ENCODE data around the gene BLCAP.
A peak's percentile ranks its signal among the peaks of the same experiment; 100 is the strongest.
"Not testable (repeated sequence)": the region's sequence is repeated elsewhere in the genome, so short reads cannot be mapped to it uniquely, and the experiment has no call there.

Gene BLCAP

GRCh38 chr20:37556538-37556937 lies 28.9 kb upstream of the BLCAP start:
- DNase-seq, result no peak

GRCh38 chr20:37554721-37555298 lies 27.1 kb upstream of the BLCAP start:
- not testable (repeated sequence) for DNase-seq

DNA sequence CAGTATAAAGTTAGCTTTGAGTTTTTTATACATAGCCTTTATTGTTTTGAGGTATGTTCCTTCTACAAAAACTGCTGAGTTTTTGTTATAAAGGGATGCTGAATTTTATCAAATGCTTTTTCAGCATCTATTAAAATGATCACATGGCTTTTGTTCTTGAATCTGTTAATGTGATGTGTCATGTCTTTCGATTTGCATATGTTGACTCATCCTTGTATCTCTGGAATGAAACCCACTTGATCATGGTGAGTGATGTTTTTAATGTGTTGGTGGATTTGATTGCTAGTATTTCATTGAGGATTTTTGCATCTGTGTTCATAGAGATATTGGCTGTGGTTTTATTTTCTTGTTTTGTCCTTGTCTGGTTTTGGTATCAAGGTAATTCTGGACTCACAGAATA lies 24.7 kb upstream of the BLCAP start:
- no peak for DNase-seq

GRCh38 chr20:37551660-37552059 lies 24.0 kb upstream of the BLCAP start:
- DNase-seq, result not testable (repeated sequence)

GRCh38 chr20:37550101-37550920 lies 22.6 kb upstream of the BLCAP start:
- not testable (repeated sequence) for DNase-seq

- no peak for DNase-seq
These were observed 20.2 kb upstream of the BLCAP start for GRCh38 chr20:37547912-37548311.

- no peak for DNase-seq
These were observed 17.8 kb upstream of the BLCAP start for GRCh38 chr20:37545516-37545915.

DNA sequence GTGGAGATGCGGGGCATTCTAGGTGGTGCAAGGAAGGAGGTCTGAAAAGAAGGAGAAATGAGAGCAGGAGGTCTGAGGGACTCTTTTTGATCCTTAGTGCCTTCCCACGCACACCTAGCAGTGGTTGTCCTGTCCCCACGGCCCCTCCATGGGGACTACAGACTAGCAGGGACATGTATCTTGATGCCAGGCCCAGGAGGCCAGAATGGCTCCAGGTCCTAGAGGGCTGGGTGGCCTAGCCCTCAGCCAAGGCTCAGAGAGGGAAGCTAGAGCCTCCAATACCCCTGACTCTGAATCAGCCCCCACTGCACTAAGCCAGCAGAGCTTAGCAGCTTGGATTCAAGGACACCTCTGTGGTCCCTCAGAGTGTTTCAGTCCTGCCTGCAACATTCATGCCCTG lies 16.7 kb upstream of the BLCAP start:
- no peak for DNase-seq

DNA sequence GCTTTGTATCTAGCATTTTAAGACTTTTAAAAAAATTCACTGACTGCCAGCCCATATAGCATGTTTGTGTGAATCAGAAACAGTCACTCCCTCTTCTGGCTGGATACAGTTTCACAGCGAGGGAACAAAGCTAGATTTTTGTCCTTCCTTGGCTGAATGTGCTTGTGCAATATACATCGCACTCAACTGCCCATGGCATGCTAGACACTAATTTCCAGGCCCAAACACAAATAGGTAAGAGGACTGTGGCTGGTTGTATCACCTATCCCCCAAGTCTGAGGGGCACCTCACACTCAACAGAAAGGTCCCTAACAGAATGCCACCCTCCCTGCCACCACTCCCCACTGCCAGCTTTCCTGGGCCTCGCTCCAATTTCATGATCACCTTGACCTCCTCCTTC lies 16.2 kb upstream of the BLCAP start:
- no peak for DNase-seq

DNA sequence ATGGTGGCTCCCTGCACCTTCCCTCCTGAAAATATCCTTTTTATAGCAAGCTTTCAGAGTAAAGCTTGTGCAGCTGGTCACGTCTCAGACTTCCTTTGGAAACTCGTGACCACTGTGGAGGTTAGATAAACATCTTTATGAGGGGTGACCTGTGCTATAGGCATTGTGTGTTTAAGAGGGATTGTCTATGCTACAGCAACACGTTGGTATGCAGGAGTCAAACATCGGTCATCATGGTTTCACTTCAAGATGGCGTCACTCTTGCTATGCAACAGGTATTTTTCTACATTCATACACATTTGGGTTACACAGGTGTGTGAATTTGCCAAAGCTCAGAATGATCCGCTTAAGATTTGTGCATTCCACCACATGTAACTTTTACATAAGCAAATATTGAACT lies 14.6 kb upstream of the BLCAP start:
- no peak for DNase-seq

DNA sequence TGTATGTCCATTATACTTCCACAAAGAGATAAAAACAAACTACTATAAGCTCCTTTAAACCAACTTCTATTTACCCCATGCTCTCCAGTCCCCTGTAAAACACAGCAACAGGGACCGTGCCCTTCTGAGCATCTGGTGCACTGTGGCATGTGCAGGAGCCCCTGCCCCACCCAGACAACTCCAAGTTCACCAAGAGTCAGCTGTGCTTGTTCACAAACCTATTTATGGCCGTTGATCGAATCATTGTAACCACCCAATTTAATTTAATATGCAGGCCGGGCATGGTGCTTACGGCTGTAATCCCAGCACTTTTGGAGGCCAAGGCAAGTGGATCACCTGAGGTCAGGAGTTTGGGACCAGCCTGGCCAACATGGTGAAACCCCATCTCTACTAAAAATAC lies 13.7 kb upstream of the BLCAP start:
- DNase-seq, result no peak

GRCh38 chr20:37540838-37541237 lies 13.2 kb upstream of the BLCAP start:
- DNase-seq, result not testable (repeated sequence)

DNA sequence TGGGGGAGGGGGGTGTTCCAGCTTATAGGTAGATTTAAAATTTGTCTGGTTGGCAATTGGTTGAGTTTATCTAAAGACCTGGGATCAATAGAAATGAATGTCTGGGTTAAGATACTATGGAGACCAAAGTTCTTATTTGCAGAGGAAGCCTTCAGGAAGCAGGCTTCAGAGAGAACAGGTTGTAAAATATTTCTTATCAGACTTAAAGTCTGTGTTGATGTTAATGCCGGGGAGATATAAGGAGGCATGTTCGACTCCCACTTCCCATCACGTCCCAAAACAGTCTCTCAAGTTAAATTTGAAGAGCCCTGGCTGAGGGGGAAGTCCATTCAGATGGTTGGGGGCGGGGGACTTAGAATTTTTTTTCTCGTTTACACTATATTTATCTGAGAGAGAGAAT lies 12.3 kb upstream of the BLCAP start:
- DNase-seq, result peak; percentile 20

- no peak for DNase-seq
These were observed 11.7 kb upstream of the BLCAP start for GRCh38 chr20:37539424-37539823.

GRCh38 chr20:37538003-37538402 lies 10.3 kb upstream of the BLCAP start:
- no peak for DNase-seq

- DNase-seq, result no peak
These were observed 9.8 kb upstream of the BLCAP start for GRCh38 chr20:37537505-37537904.

GRCh38 chr20:37535443-37536132 lies 7.9 kb upstream of the BLCAP start:
- DNase-seq, result no peak

GRCh38 chr20:37534401-37535157 lies 6.9 kb upstream of the BLCAP start:
- DNase-seq, result peak; percentile 46

- DNase-seq, result no peak
These were observed 5.6 kb upstream of the BLCAP start for GRCh38 chr20:37533154-37533715.

DNA sequence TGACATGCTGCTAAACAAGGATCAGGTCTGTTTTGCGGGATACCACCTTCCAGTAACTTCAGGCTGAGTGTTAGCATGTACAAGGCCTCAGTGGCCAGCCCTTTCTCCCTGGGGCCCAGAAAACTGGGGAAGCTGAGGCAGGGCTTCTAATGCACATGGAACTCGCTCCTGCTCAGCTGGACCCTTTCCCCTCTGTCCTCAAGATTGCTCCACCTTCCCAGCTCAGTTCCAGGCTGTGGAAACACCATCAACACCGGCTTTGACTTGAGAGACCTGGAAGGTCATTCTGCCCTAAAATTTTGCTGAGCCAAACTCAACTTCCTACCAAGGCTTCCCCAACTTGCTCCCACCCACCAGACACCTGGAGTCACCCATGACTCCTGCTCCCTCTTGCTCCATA lies 4.2 kb upstream of the BLCAP start:
- DNase-seq, result no peak

GRCh38 chr20:37530696-37531095 lies 3.0 kb upstream of the BLCAP start:
- DNase-seq, result no peak

DNA sequence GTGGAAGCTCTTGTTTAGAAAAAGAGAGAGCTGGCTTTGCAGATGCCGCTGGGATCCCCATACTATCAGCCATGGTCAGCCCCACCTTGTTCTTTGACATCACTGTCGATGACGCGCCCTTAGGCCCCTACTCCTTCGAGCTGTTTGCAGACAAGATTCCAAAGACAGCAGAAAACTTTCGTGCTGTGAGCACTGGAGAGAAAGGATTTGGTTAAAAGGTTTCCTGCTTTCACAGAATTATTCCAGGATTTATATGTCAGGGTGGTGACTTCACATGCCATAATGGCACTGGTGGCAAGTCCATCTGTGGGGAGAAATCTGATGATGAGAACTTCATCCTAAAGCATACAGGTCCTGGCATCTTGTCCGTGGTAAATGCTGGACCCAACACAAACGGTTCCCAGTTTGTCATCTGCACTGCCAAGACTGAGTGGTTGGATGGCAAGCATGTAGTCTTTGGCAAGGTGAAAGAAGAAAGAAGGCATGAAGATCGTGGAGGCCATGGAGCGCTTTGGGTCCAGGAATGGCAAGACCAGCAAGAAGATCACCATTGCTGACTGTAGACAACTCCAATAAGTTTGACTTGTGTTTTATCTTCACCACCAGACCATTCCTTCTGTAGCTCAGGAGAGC lies 2.4 kb upstream of the BLCAP start:
- DNase-seq, result no peak
